Breast epithelium (tissue), 3 donors: ENCODE results near the gene ENDOV.

Experiments used
- POLR2A ChIP-seq: fragments of 450-650 bp; IDR thresholded peaks from one replicate; pipeline ENCODE4 v1.6.1; 2016; ENCODE audit warnings: antibody characterized with exemption, mild to moderate bottlenecking, moderate library complexity
- POLR2AphosphoS5 ChIP-seq, 3 donors: sonication (generic); formaldehyde crosslinking; IDR thresholded peaks; one replicate each; pipeline ENCODE4 v1.6.1; 2017; ENCODE audit warnings: antibody characterized with exemption in 3 of 3
- TF ChIP-seq, protein P1 (sequence below), 3 donors: fragments of 450-650 bp; IDR thresholded peaks; one replicate each; pipeline ENCODE4 v1.5.1; 2016 to 2017; ENCODE audit warnings: antibody characterized with exemption in 3 of 3, mild to moderate bottlenecking in 3 of 3, moderate library complexity in 3 of 3

DNA sequence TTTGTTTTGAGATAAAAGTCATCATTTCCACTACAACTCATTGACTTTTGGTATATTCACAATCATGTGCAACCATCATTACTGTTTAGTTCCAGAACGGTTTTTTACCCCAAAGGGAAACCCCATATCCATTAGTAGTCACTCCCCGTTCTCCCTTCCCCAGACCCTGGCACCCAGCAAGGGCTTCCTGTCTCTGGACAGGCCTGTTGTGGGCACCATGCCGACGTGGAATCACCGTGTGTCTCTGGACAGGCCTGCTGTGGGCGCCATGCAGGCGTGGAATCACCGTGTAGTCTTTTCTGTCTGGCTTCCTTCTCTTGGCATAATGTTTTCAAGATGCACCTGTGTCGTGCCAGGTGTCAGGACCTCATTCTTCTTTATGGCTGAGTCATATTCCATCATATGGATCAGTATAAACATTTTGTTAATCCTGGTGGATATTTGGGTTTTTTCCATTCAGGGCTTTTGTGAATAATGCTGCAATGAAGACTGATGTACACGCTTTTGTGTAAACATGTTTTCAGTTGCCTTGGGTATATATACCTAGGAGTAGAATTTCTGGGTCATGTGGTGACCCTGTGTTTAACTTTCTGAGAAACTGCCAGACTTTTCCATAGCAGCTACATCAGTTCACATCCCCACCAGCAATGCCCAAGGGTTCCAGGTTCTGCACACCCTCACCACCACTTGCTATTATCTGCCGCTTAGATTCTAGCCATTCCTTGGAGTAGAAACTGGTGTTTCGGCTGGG is 19.1 kb downstream of the ENDOV start:
- TF ChIP-seq, protein P1, sequence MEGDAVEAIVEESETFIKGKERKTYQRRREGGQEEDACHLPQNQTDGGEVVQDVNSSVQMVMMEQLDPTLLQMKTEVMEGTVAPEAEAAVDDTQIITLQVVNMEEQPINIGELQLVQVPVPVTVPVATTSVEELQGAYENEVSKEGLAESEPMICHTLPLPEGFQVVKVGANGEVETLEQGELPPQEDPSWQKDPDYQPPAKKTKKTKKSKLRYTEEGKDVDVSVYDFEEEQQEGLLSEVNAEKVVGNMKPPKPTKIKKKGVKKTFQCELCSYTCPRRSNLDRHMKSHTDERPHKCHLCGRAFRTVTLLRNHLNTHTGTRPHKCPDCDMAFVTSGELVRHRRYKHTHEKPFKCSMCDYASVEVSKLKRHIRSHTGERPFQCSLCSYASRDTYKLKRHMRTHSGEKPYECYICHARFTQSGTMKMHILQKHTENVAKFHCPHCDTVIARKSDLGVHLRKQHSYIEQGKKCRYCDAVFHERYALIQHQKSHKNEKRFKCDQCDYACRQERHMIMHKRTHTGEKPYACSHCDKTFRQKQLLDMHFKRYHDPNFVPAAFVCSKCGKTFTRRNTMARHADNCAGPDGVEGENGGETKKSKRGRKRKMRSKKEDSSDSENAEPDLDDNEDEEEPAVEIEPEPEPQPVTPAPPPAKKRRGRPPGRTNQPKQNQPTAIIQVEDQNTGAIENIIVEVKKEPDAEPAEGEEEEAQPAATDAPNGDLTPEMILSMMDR (IDR thresholded peaks at IDR 0.05), result no peak
- TF ChIP-seq POLR2AphosphoS5 (IDR thresholded peaks at IDR 0.05), result no peak
- TF ChIP-seq POLR2A, result no peak
